Activated CD8-positive, alpha-beta T cell treated with anti-CD3 and anti-CD28 coated beads for 36 hours (primary cell): Measurements from ENCODE around the gene C1orf232. TPM values are rescaled to one million over a fixed set of nuclear protein-coding genes. Genes with fewer than 3 reads are reported as not detected.
A peak's percentile ranks its signal among the peaks of the same experiment; 100 is the strongest.

Source experiments
- ATAC-seq: fragments of 200-7000 bp; cut with Tn5 transposase; one replicate; pipeline ENCODE4 v1.10.0; 2021; ENCODE audit warnings: mild to moderate bottlenecking, moderate library complexity
- CTCF ChIA-PET: fragments of 350-600 bp; sonication (Branson Sonifier 250); formaldehyde crosslinking; loops from one replicate; lab custom pipeline; 2021; ENCODE audit warnings: antibody characterized with exemption; lab: Charles Lee
- POLR2A ChIA-PET: fragments of 350-600 bp; sonication (Branson Sonifier 250); formaldehyde crosslinking; loops from one replicate; lab custom pipeline; 2021; ENCODE audit warnings: antibody characterized with exemption; lab: Charles Lee
- DNase-seq: peaks from one replicate; pipeline ENCODE4 v3.0.0-alpha.2; 2020
- H3K27ac Mint-ChIP-seq: one replicate; pipeline ENCODE4 v1.8.0; 2021; ENCODE audit warnings: mild to moderate bottlenecking, mixed read lengths
- H3K27me3 Mint-ChIP-seq: one replicate; pipeline ENCODE4 v1.8.0; 2021; ENCODE audit warnings: mixed read lengths
- H3K36me3 Mint-ChIP-seq: one replicate; pipeline ENCODE4 v1.8.0; 2021; ENCODE audit warnings: low read depth, mixed read lengths
- H3K4me1 Mint-ChIP-seq: one replicate; pipeline ENCODE4 v1.8.0; 2021; ENCODE audit warnings: low read depth, mixed read lengths
- H3K4me3 Mint-ChIP-seq: one replicate; pipeline ENCODE4 v1.8.0; 2021; ENCODE audit warnings: mild to moderate bottlenecking, moderate library complexity, mixed read lengths
- H3K9me3 Mint-ChIP-seq: one replicate; pipeline ENCODE4 v1.8.0; 2021; ENCODE audit warnings: mixed read lengths
- CTCF ChIP-seq: fragments of 200-600 bp; IDR thresholded peaks from one replicate; pipeline ENCODE4 v1.8.0; 2022; ENCODE audit warnings: antibody characterized with exemption, mild to moderate bottlenecking
- intact Hi-C: fragments of 100-400 bp; cut with micrococcal nuclease; formaldehyde crosslinking; loops from one replicate; pipeline ENCODE4 v1.10.0; 2022
- total RNA-seq, 2 experiments: library from RNA; stranded (reverse); gene quantifications; one replicate each; pipeline ENCODE4 v1.2.3, GENCODE V29; 2021

Gene C1orf232
- total RNA-seq, 2 experiments from 2014 or later: not detected

DNA sequence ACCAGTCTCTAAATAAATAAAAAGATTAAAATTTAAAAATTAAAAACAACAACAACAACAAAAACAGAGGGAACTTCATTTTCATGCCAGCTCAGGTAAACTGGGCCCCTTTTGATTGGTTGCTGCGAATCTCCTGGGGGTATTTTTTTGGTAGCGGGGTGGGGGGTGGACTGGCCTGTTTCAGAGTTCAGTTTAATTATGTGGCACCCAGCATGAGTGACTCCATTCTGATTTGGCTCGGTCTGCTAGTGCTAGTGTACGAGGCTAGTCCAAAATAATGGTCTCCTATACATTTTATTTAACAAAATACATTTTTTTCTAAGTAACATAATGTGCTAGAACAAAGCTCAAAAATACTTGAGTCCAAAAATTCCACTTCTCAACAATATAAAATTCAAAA lies 39.0 kb downstream of the C1orf232 start:
- peaks cover 28% of the 10 kb centered on the region for H3K4me1 Mint-ChIP-seq
- no peak overlapping the region for H3K27ac Mint-ChIP-seq
- peaks cover 2% of the 10 kb centered on the region for H3K27me3 Mint-ChIP-seq
- ATAC-seq (no peak), DNase-seq (no peak)
- H3K4me3 Mint-ChIP-seq: no peak overlapping the region
- ChIA-PET CTCF (interaction anchor here (0.8 to 13.9 kb wide), 5 partner anchors 8 to 40 kb away, joined by 3 to 164 read pairs (median 4); partner anchors contain the start of gene ZNF593), POLR2A (interaction anchor here (1.1 kb wide), 1 partner anchor 8 kb away, joined by 3 read pairs; no protein-coding TSS in a partner anchor)
- intact Hi-C loops: no loop called here
- H3K36me3 Mint-ChIP-seq: no peaks in the 10 kb centered on the region
- TF ChIP-seq CTCF: no peak
- H3K9me3 Mint-ChIP-seq: no peaks in the 10 kb centered on the region

- TF ChIP-seq CTCF: no peak
- CTCF ChIA-PET: interaction anchor here (1.0 to 13.9 kb wide), 7 partner anchors 12 to 107 kb away, joined by 3 to 164 read pairs (median 4); partner anchors contain the start of gene CEP85
- Mint-ChIP-seq H3K36me3 (peaks cover 7% of the 10 kb centered on the region), H3K4me1 (peaks cover 45% of the 10 kb centered on the region), H3K9me3 (no peaks in the 10 kb centered on the region), H3K27ac (peak overlapping the region; percentile 91), H3K27me3 (peaks cover 2% of the 10 kb centered on the region), H3K4me3 (peak overlapping the region; percentile 71)
- ATAC-seq (no peak), DNase-seq (no peak)
- POLR2A ChIA-PET: interaction anchor here (0.6 to 2.7 kb wide), 9 partner anchors 11 to 1924 kb away, joined by 3 to 23 read pairs (median 4); partner anchors contain the start of gene PDIK1L
- intact Hi-C loops: no loop called here
Observed at GRCh38 chr1:26127235-26128163, 41.3 kb downstream of the C1orf232 start.

- no peak for TF ChIP-seq CTCF
- ChIA-PET CTCF (interaction anchor here (0.6 to 13.9 kb wide), 12 partner anchors 8 to 290 kb away, joined by 3 to 164 read pairs (median 3); partner anchors contain the start of genes CEP85 and ZNF593), POLR2A (interaction anchor here (0.7 to 2.7 kb wide), 12 partner anchors 11 to 227 kb away, joined by 3 to 23 read pairs (median 5); partner anchors contain the start of gene PDIK1L)
- Mint-ChIP-seq H3K36me3 (peaks cover 15% of the 10 kb centered on the region), H3K27ac (peak overlapping the region; percentile 91), H3K27me3 (peaks cover 2% of the 10 kb centered on the region), H3K4me3 (peak overlapping the region; percentile 71), H3K9me3 (no peaks in the 10 kb centered on the region), H3K4me1 (peaks cover 41% of the 10 kb centered on the region)
- ATAC-seq: peak; percentile 93
- intact Hi-C loops: no loop called here
- DNase-seq: peak; percentile 67
Observed at GRCh38 chr1:26126321-26127084, 42.3 kb downstream of the C1orf232 start.

GRCh38 chr1:26125946-26126320 lies 42.8 kb downstream of the C1orf232 start:
- DNase-seq (no peak), ATAC-seq (no peak)
- Mint-ChIP-seq H3K4me3 (peak overlapping the region; percentile 71), H3K27me3 (peaks cover 2% of the 10 kb centered on the region), H3K4me1 (peaks cover 41% of the 10 kb centered on the region), H3K36me3 (peaks cover 15% of the 10 kb centered on the region), H3K9me3 (no peaks in the 10 kb centered on the region), H3K27ac (peak overlapping the region; percentile 91)
- intact Hi-C loops: no loop called here
- ChIA-PET POLR2A (interaction anchor here (0.7 to 2.7 kb wide), 8 partner anchors 10 to 154 kb away, joined by 3 to 23 read pairs (median 6); partner anchors contain the start of gene PDIK1L), CTCF (interaction anchor here (0.6 to 13.9 kb wide), 9 partner anchors 8 to 291 kb away, joined by 3 to 164 read pairs (median 3); partner anchors contain the start of gene ZNF593)
- TF ChIP-seq CTCF: no peak
